CD4-positive, alpha-beta T cell treated with Interleukin-15 for 4 hours (primary cell): ENCODE data around the gene VSNL1.
"Not testable (repeated sequence)": the region's sequence is repeated elsewhere in the genome, so short reads cannot be mapped to it uniquely, and the experiment has no call there.

Source experiments
- DNase-seq: peaks from one replicate; pipeline ENCODE4 v3.0.0-alpha.2; 2020; ENCODE audit warnings: low spot score

The VSNL1 gene

GRCh38 chr2:17542471-17542870 lies 2.0 kb downstream of the VSNL1 start:
- no peak for DNase-seq

- no peak for DNase-seq
These were observed 2.7 kb downstream of the VSNL1 start for GRCh38 chr2:17543131-17543660.

- DNase-seq: no peak
These were observed 3.4 kb downstream of the VSNL1 start for GRCh38 chr2:17543848-17544247.

- no peak for DNase-seq
These were observed 3.8 kb downstream of the VSNL1 start for GRCh38 chr2:17544256-17544655.

- DNase-seq: no peak
These were observed 5.5 kb downstream of the VSNL1 start for GRCh38 chr2:17545680-17546613.

- DNase-seq: no peak
These were observed 6.7 kb downstream of the VSNL1 start for GRCh38 chr2:17547237-17547636.

- no peak for DNase-seq
These were observed 7.2 kb downstream of the VSNL1 start for GRCh38 chr2:17547737-17548136.

- DNase-seq: no peak
These were observed 10.4 kb downstream of the VSNL1 start for GRCh38 chr2:17550907-17551306.

GRCh38 chr2:17555150-17555549 lies 14.7 kb downstream of the VSNL1 start:
- no peak for DNase-seq

GRCh38 chr2:17557596-17557995 lies 17.1 kb downstream of the VSNL1 start:
- DNase-seq: no peak

GRCh38 chr2:17558053-17558452 lies 17.6 kb downstream of the VSNL1 start:
- DNase-seq: no peak

GRCh38 chr2:17558878-17559277 lies 18.4 kb downstream of the VSNL1 start:
- DNase-seq: no peak

- DNase-seq: not testable (repeated sequence)
These were observed 25.2 kb downstream of the VSNL1 start for GRCh38 chr2:17565726-17566125.

- DNase-seq: no peak
These were observed 31.2 kb downstream of the VSNL1 start for GRCh38 chr2:17571681-17572080.

- DNase-seq: no peak
These were observed 32.7 kb downstream of the VSNL1 start for GRCh38 chr2:17573085-17573803.

- no peak for DNase-seq
These were observed 33.3 kb downstream of the VSNL1 start for GRCh38 chr2:17573804-17574175.

GRCh38 chr2:17574406-17575073 lies 34.0 kb downstream of the VSNL1 start:
- no peak for DNase-seq

- DNase-seq: no peak
These were observed 36.3 kb downstream of the VSNL1 start for GRCh38 chr2:17576802-17577201.

- DNase-seq: no peak
These were observed 38.0 kb downstream of the VSNL1 start for GRCh38 chr2:17578466-17578928.

GRCh38 chr2:17579605-17580318 lies 39.3 kb downstream of the VSNL1 start:
- DNase-seq: no peak

- no peak for DNase-seq
These were observed 39.8 kb downstream of the VSNL1 start for GRCh38 chr2:17580319-17580715.

- DNase-seq: no peak
These were observed 41.3 kb downstream of the VSNL1 start for GRCh38 chr2:17581831-17582230.
